NT2/D1 (cell line): ENCODE results near the gene DDX10.

Source experiments
- DNase-seq: peaks from one replicate; pipeline ENCODE4 v3.0.0-alpha.2; 2011; ENCODE audit warnings: low read depth, low spot score
- H3K27me3 ChIP-seq: 2 replicates; pipeline ENCODE4 v1.6.0; 2011; ENCODE audit warnings: mild to moderate bottlenecking; ENCODE audit not compliant: insufficient read length, insufficient read depth
- H3K36me3 ChIP-seq: 2 replicates; pipeline ENCODE4 v1.6.1; 2011; ENCODE audit warnings: mild to moderate bottlenecking, low read length, mixed read lengths; ENCODE audit not compliant: insufficient read depth, insufficient read length
- H3K4me1 ChIP-seq: 2 replicates; pipeline ENCODE4 v1.5.1; 2011; ENCODE audit not compliant: insufficient read depth, insufficient read length
- H3K4me3 ChIP-seq: 2 replicates; pipeline ENCODE4 v1.5.1; 2011; ENCODE audit warnings: low read depth; ENCODE audit not compliant: insufficient read length
- H3K9ac ChIP-seq: 2 replicates; pipeline ENCODE4 v1.6.0; 2011; ENCODE audit warnings: low read depth; ENCODE audit not compliant: insufficient read length
- H3K9me3 ChIP-seq: 2 replicates; pipeline ENCODE4 v1.5.1; 2011; ENCODE audit warnings: mild to moderate bottlenecking, low read length; ENCODE audit not compliant: insufficient read depth
- SUZ12 ChIP-seq: IDR thresholded peaks from 2 replicates; pipeline ENCODE4 v1.6.1; 2011; ENCODE audit not compliant: insufficient read length, insufficient read depth; ENCODE audit errors: extremely low read depth
- YY1 ChIP-seq: IDR thresholded peaks from 2 replicates; pipeline ENCODE4 v1.6.1; 2011; ENCODE audit not compliant: insufficient read length, insufficient read depth
- ZNF274 ChIP-seq: IDR thresholded peaks from 2 replicates; pipeline ENCODE4 v1.6.1; 2011; ENCODE audit warnings: mild to moderate bottlenecking, low read depth, low read length

DDX10 gene

DNA sequence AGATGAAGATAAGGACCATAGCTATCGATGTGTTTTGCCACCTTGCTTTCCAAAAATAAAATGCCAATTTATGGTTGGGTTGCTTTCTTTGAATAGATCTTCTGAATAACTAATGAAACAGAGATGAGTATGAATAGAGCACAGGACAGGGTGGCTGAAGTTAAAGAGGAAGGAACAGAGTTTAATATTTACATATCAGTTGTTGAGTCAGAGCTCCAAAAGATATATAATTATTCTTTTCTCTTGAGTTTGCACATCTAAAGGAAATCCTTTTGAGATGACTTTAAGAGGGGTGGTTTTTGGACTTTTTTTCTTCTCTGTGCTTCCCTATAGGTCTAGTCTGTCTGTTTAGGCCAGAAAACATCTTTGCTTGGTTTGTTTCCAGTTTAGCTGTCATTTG is 115.2 kb downstream of the DDX10 start:
- Histone ChIP-seq H3K4me1 (no peaks in the 10 kb centered on the region), H3K4me3 (no peak overlapping the region), H3K9me3 (no peaks in the 10 kb centered on the region), H3K36me3 (no peaks in the 10 kb centered on the region), H3K9ac (no peak overlapping the region), H3K27me3 (no peaks in the 10 kb centered on the region)
- DNase-seq, result no peak
- TF ChIP-seq YY1 (no peak), ZNF274 (no peak), SUZ12 (no peak)

DNA sequence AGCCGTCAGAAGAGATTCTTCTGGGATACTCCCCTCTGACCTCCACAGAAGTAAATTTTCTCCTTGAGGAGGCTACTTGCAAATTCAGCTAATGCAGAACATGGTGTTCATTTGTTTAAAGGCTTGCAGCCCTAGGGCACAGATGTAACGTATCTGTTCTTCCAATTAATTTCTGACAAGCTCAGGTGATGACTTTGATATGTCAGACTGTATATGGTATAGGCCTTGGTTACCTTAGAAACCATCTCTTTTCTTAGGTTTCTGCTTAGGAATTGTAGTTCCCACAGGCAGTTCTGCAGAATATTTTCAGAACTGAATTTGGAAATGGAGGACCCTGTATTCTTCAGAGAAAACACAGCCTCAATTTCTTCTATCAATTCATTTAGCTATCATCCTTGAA is 117.1 kb downstream of the DDX10 start:
- TF ChIP-seq ZNF274, result no peak
- no peak for TF ChIP-seq YY1
- TF ChIP-seq SUZ12, result no peak
- H3K36me3 ChIP-seq, result no peaks in the 10 kb centered on the region
- DNase-seq, result no peak
- H3K9ac ChIP-seq, result no peak overlapping the region
- no peaks in the 10 kb centered on the region for H3K27me3 ChIP-seq
- H3K4me1 ChIP-seq, result no peaks in the 10 kb centered on the region
- no peak overlapping the region for H3K4me3 ChIP-seq
- H3K9me3 ChIP-seq, result no peaks in the 10 kb centered on the region

DNA sequence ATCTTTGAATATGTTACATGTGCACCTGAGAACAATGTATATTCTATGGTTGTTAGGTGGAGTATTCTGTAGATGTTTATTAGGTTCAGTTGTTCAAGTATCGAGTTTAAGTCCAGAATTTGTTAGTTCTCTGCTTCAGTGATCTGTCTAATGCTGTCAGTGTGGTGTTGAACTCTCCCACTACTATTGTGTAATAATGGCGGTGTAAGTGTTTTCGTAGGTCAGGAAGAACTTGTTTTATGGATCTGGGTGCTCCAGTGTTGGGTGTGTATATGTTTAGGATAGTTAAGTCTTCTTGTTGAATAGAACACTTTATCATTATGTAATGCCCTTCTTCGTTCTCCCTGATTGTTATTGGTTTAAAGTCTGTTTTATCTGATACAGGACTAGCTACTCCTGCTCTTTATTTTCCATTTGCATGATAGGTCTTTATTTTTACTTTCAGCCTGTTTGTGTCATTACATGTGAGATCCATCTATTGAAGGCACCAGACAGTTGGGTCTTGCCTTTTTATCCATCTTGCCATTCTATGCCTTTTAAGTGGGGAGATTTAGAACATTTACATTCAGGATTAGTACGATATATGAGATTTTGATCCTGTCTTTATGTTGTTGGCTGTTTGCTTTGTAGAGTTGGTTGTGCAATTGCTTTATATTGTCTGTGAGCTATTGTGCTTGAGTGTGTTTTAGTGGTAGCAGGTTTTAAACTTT is 121.6 kb downstream of the DDX10 start:
- Histone ChIP-seq H3K9ac (no peak overlapping the region), H3K27me3 (no peaks in the 10 kb centered on the region), H3K4me1 (peaks cover 2% of the 10 kb centered on the region), H3K36me3 (no peaks in the 10 kb centered on the region), H3K4me3 (no peak overlapping the region), H3K9me3 (no peaks in the 10 kb centered on the region)
- TF ChIP-seq SUZ12 (no peak), YY1 (no peak), ZNF274 (no peak)
- DNase-seq, result no peak

DNA sequence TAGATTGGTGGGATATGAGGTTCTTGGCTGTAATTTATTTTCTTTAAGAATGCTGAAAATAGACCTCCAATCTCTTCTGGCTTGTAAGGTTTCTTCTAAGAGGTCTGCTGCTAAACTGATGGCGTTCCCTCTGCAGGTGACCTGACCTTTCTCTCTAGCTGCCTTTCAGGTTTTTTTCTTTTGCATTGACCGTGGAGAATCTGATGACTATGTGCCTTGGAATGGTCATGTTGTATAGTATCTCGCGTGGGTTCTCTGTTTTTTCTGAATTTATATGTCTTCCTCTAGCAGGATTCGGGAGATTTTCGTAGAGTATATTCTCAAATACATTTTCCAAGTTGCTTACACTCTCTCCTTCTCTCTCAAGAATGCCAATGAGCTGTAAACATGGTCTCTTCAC is 122.2 kb downstream of the DDX10 start:
- Histone ChIP-seq H3K36me3 (no peaks in the 10 kb centered on the region), H3K9ac (no peak overlapping the region), H3K4me1 (peaks cover 2% of the 10 kb centered on the region), H3K4me3 (no peak overlapping the region), H3K27me3 (no peaks in the 10 kb centered on the region), H3K9me3 (no peaks in the 10 kb centered on the region)
- TF ChIP-seq SUZ12, result no peak
- TF ChIP-seq ZNF274, result no peak
- no peak for TF ChIP-seq YY1
- DNase-seq, result no peak

DNA sequence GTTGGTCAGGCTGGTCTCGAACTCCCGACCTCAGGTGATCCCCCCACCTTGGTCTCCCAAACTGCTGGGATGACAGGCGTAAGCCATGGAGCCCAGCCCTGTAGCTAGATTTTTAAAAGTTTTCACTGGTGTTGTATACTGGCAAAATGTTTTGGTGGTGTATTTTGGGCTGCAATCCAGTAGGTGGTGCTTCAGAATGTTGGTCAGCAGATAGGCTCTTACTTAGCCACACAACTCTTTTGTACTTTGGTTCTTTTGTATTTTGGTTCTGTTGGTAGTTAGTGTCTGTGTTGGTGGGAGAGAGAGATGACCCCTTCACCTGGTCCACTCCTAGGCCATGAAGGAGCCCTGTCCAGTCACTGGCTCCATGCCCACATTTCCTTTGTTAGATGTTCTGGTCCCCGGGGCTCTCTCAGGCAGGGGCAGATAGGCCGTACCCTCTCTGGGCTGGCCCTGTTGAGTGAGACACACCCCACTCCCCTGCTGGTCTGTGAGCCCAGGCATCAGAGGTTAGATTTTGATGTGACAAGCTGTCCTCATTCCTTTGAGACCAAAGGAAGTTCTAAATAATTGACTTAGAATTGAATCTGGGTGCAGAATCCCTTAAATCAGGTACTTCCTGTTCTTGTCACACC is 123.8 kb downstream of the DDX10 start:
- TF ChIP-seq ZNF274, result no peak
- Histone ChIP-seq H3K4me3 (no peak overlapping the region), H3K9ac (no peak overlapping the region), H3K9me3 (no peaks in the 10 kb centered on the region), H3K4me1 (peaks cover 2% of the 10 kb centered on the region), H3K27me3 (no peaks in the 10 kb centered on the region), H3K36me3 (no peaks in the 10 kb centered on the region)
- peak; percentile 1 for DNase-seq

DNA sequence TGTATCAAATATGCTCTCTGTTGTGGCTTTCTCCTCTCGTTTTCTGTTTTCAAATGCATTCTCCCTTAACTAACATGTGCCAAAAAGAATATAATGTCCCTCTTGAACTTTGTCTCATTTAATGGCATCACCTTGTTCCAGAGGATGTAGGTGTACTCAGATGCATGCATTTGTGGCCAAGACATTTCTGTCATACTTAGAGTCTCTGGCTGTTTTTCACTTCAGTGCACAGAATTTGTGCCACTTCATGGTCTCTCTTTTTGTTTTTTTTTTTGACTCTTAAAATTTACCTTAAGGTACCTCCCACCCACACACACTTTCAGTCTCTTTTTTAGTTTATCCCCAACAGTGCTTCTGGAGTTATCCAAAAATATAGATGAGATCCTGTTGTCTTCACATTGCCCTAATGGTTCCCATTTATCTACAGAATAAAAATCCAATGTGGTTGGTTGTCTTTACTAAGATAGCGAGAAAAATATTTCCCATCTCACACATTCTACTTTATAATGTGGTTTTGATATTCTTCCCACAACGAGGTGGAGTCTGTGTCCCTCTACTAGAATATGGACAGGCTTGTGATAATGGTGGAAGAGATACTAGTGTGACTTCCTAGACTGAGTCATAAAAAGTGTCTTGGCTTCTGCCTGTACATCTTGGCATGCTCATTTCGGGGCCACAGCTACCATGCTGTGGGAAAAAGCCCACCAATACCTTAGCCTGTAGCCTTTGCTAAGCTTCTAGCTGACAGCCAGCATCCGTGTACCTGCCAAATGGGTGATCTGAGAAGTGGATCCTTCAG is 125.8 kb downstream of the DDX10 start:
- Histone ChIP-seq H3K9me3 (no peaks in the 10 kb centered on the region), H3K4me1 (peaks cover 2% of the 10 kb centered on the region), H3K36me3 (no peaks in the 10 kb centered on the region), H3K27me3 (no peaks in the 10 kb centered on the region), H3K9ac (no peak overlapping the region), H3K4me3 (no peak overlapping the region)
- DNase-seq, result no peak
- TF ChIP-seq ZNF274 (no peak), SUZ12 (no peak), YY1 (no peak)

DNA sequence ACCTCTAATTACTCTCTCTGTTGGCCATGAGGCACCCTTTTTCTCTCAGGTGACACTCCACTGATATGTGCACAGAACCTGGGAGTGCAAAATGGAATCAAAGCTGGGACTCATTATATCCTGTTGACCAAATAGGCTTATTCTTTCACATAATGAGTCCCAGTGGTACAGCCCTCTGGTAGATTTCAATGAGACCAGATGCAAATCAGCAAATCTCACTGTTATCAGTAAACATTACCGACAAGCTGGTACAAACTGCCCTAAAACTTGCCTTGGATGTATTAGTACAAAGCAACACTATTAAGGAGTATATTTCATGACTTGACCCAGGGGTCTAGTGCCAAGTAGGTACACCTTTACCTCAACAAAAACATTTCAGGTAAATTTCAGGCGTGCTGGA is 128.3 kb downstream of the DDX10 start:
- Histone ChIP-seq H3K36me3 (no peaks in the 10 kb centered on the region), H3K27me3 (no peaks in the 10 kb centered on the region), H3K4me3 (no peak overlapping the region), H3K9ac (no peak overlapping the region), H3K4me1 (peaks cover 2% of the 10 kb centered on the region), H3K9me3 (no peaks in the 10 kb centered on the region)
- DNase-seq, result no peak
- TF ChIP-seq SUZ12, result no peak
